IMR-90 (cell line): ENCODE data around the gene SLC4A4. TPM values are rescaled to one million over a fixed set of nuclear protein-coding genes. Genes with fewer than 3 reads are reported as not detected.

Source experiments
- ATAC-seq: fragments of 200-7000 bp; cut with Tn5 transposase; 2 replicates; pipeline ENCODE4 v1.9.1; 2020; ENCODE audit warnings: low read depth, mild to moderate bottlenecking, moderate library complexity
- BruUV-seq: library from RNA; stranded (reverse); fragments of 400-500 nt; replicated peaks from 2 replicates; lab custom pipeline; 2021; lab: Mats Ljungman, UMichigan
- CTCF ChIA-PET: fragments of 300-600 bp; formaldehyde crosslinking; extraction: SDS; loops from one replicate; lab custom pipeline; 2021; ENCODE audit warnings: antibody characterized with exemption; lab: Yijun Ruan, JAX
- POLR2A ChIA-PET: fragments of 300-600 bp; sonication (Branson Sonifier 250); formaldehyde crosslinking; loops from one replicate; lab custom pipeline; 2022; ENCODE audit warnings: antibody characterized with exemption; ENCODE audit not compliant: unreplicated experiment; lab: Charles Lee
- DNase-seq: peaks from one replicate; pipeline ENCODE4 v3.0.0; 2013
- H2AFZ ChIP-seq: replicated peaks from 2 replicates; pipeline ENCODE3; 2013; ENCODE audit warnings: low read length, mild to moderate bottlenecking; ENCODE audit not compliant: poor library complexity
- H2AK5ac ChIP-seq: 2 replicates; pipeline ENCODE4 v1.6.1; 2013; ENCODE audit warnings: low read depth, low read length, inconsistent platforms
- H2AK9ac ChIP-seq: replicated peaks from 2 replicates; pipeline ENCODE3; 2013; ENCODE audit warnings: mild to moderate bottlenecking, low read depth, low read length, moderate library complexity; ENCODE audit not compliant: poor library complexity
- H2BK120ac ChIP-seq: 2 replicates; pipeline ENCODE4 v1.6.1; 2013; ENCODE audit warnings: low read depth, low read length, inconsistent platforms
- H2BK15ac ChIP-seq: 3 replicates; pipeline ENCODE4 v1.6.1; 2013; ENCODE audit warnings: low read depth, low read length, inconsistent platforms
- H2BK20ac ChIP-seq: 2 replicates; pipeline ENCODE4 v1.6.1; 2013; ENCODE audit warnings: low read depth, mild to moderate bottlenecking, inconsistent platforms, low read length, moderate library complexity
- H2BK5ac ChIP-seq: 2 replicates; pipeline ENCODE4 v1.6.1; 2013; ENCODE audit warnings: mild to moderate bottlenecking, low read depth, low read length, inconsistent platforms; ENCODE audit not compliant: poor library complexity, severe bottlenecking
- H3K14ac ChIP-seq: replicated peaks from 2 replicates; pipeline ENCODE4 v1.6.1; 2013; ENCODE audit warnings: low read depth, low read length, inconsistent platforms
- H3K18ac ChIP-seq: 2 replicates; pipeline ENCODE4 v1.6.1; 2013; ENCODE audit warnings: low read depth, low read length, control low read depth
- H3K23ac ChIP-seq: 2 replicates; pipeline ENCODE4 v1.6.1; 2013; ENCODE audit warnings: low read depth, low read length, inconsistent platforms
- H3K27ac ChIP-seq: 2 replicates; pipeline ENCODE4 v1.5.1; 2013; ENCODE audit warnings: mild to moderate bottlenecking, control low read depth, low read length; ENCODE audit not compliant: insufficient read depth
- H3K27me3 ChIP-seq: 2 replicates; pipeline ENCODE4 v1.6.1; 2013; ENCODE audit warnings: low read length; ENCODE audit not compliant: control insufficient read depth, insufficient read depth
- H3K36me3 ChIP-seq: 2 replicates; pipeline ENCODE4 v1.6.1; 2013; ENCODE audit warnings: low read length, mixed read lengths; ENCODE audit not compliant: control insufficient read depth, insufficient read depth
- H3K4ac ChIP-seq: 2 replicates; pipeline ENCODE4 v1.6.1; 2013; ENCODE audit warnings: low read depth, low read length, inconsistent platforms
- H3K4me1 ChIP-seq: 2 replicates; pipeline ENCODE4 v1.6.1; 2013; ENCODE audit warnings: low read length, mixed read lengths; ENCODE audit not compliant: control insufficient read depth, insufficient read depth
- H3K4me2 ChIP-seq: 2 replicates; pipeline ENCODE4 v1.6.1; 2013; ENCODE audit warnings: low read depth, mild to moderate bottlenecking, control low read depth, low read length, moderate library complexity
- H3K4me3 ChIP-seq: 2 replicates; pipeline ENCODE4 v1.5.1; 2013; ENCODE audit warnings: low read depth, mild to moderate bottlenecking, control low read depth, low read length, moderate library complexity; ENCODE audit not compliant: insufficient read depth
- H3K56ac ChIP-seq: 2 replicates; pipeline ENCODE4 v1.6.1; 2013; ENCODE audit warnings: low read length, inconsistent platforms; ENCODE audit not compliant: insufficient read depth; ENCODE audit errors: extremely low read depth
- H3K79me1 ChIP-seq, 2 experiments: 2 replicates each; pipeline ENCODE4 v1.6.1; 2013; ENCODE audit warnings: low read length in 2 of 2, inconsistent platforms in 1 of 2, low read depth in 1 of 2
- H3K9ac ChIP-seq: 2 replicates; pipeline ENCODE4 v1.6.1; 2013; ENCODE audit warnings: low read depth, low read length, control low read depth
- H3K9me1 ChIP-seq: 2 replicates; pipeline ENCODE4 v1.6.1; 2013; ENCODE audit warnings: low read length, inconsistent platforms; ENCODE audit not compliant: insufficient read depth
- H3K9me3 ChIP-seq: 2 replicates; pipeline ENCODE4 v1.6.1; 2013; ENCODE audit warnings: low read length; ENCODE audit not compliant: control insufficient read depth, insufficient read depth
- H4K20me1 ChIP-seq: 2 replicates; pipeline ENCODE4 v1.6.1; 2013; ENCODE audit warnings: low read length, inconsistent platforms; ENCODE audit not compliant: insufficient read depth
- H4K5ac ChIP-seq: 2 replicates; pipeline ENCODE4 v1.6.1; 2013; ENCODE audit warnings: mild to moderate bottlenecking, low read depth, low read length, control low read depth
- H4K8ac ChIP-seq, 2 experiments: 2 replicates each; pipeline ENCODE4 v1.6.1; 2013; ENCODE audit warnings: low read depth in 2 of 2, low read length in 2 of 2, control low read depth in 1 of 2, inconsistent platforms in 1 of 2
- H4K91ac ChIP-seq: 2 replicates; pipeline ENCODE4 v1.6.1; 2013; ENCODE audit warnings: low read depth, low read length, inconsistent platforms; ENCODE audit not compliant: insufficient read depth
- BHLHE40 ChIP-seq: fragments of 150-350 bp; IDR thresholded peaks from 2 replicates; pipeline ENCODE4 v1.6.1; 2016; ENCODE audit warnings: mild to moderate bottlenecking, low read depth, low read length
- CEBPB ChIP-seq: IDR thresholded peaks from 2 replicates; pipeline ENCODE4 v1.6.1; 2012; ENCODE audit warnings: low read depth, low read length, improper control_type of control experiment
- CHD1 ChIP-seq: IDR thresholded peaks from 2 replicates; pipeline ENCODE4 v1.6.1; 2012; ENCODE audit warnings: low read depth, low read length, improper control_type of control experiment
- FOS ChIP-seq: fragments of 150-350 bp; IDR thresholded peaks from 2 replicates; pipeline ENCODE4 v1.6.1; 2016; ENCODE audit warnings: low read depth, low read length
- MAFK ChIP-seq: IDR thresholded peaks from 2 replicates; pipeline ENCODE4 v1.6.1; 2012; ENCODE audit warnings: low read depth, low read length, improper control_type of control experiment
- MAZ ChIP-seq: IDR thresholded peaks from 2 replicates; pipeline ENCODE4 v1.6.1; 2012; ENCODE audit warnings: low read depth, mild to moderate bottlenecking, low read length, improper control_type of control experiment, moderate library complexity, borderline replicate concordance
- MXI1 ChIP-seq: IDR thresholded peaks from 2 replicates; pipeline ENCODE4 v1.6.1; 2012; ENCODE audit warnings: low read depth, mild to moderate bottlenecking, low read length, moderate library complexity, borderline replicate concordance
- NFE2L2 ChIP-seq: fragments of 150-350 bp; IDR thresholded peaks from 2 replicates; pipeline ENCODE4 v1.6.1; 2016; ENCODE audit warnings: low read depth, mild to moderate bottlenecking, low read length
- POLR2A ChIP-seq: IDR thresholded peaks from 2 replicates; pipeline ENCODE4 v1.6.1; 2012; ENCODE audit warnings: mild to moderate bottlenecking, low read depth, low read length
- RAD21 ChIP-seq: IDR thresholded peaks from 2 replicates; pipeline ENCODE4 v1.6.1; 2012; ENCODE audit warnings: low read length, improper control_type of control experiment
- RCOR1 ChIP-seq: IDR thresholded peaks from 2 replicates; pipeline ENCODE4 v1.6.1; 2012; ENCODE audit warnings: mild to moderate bottlenecking, low read length, improper control_type of control experiment; ENCODE audit not compliant: insufficient replicate concordance
- RFX5 ChIP-seq: IDR thresholded peaks from 2 replicates; pipeline ENCODE4 v1.8.0; 2012; ENCODE audit warnings: low read depth, mild to moderate bottlenecking, low read length, moderate library complexity
- SMC3 ChIP-seq: fragments of 150-350 bp; IDR thresholded peaks from 2 replicates; pipeline ENCODE4 v1.6.1; 2016; ENCODE audit warnings: low read depth, mild to moderate bottlenecking, antibody characterized with exemption, low read length, moderate library complexity
- dilution Hi-C: fragments of 300-500 bp; cut with HindIII; formaldehyde crosslinking; loops from one replicate; pipeline ENCODE4 v1.14.3; 2018; ENCODE audit warnings: low sequenced_read_pairs; ENCODE audit not compliant: unreplicated experiment
- in situ Hi-C: fragments of 300-500 bp; cut with MboI; formaldehyde crosslinking; loops from 3 replicates; pipeline ENCODE4 v1.14.3; 2019; ENCODE audit warnings: low sequenced_read_pairs, inconsistent platforms, mixed read lengths
- intact Hi-C: fragments of 100-400 bp; cut with micrococcal nuclease; formaldehyde crosslinking; loops from 2 replicates; pipeline ENCODE4 v1.10.0; 2022
- polyA plus RNA-seq, 3 experiments: library from polyadenylated mRNA; depleted of rRNA; stranded (reverse); fragments of >200 nt; gene quantifications; 2 replicates each; pipeline ENCODE4 v1.2.3, GENCODE V29; 2012; ENCODE audit warnings: low replicate concordance in 1 of 3
- total RNA-seq: library from RNA; depleted of rRNA; stranded (reverse); fragments of >200 nt; gene quantifications from 2 replicates; pipeline ENCODE4 v1.2.3, GENCODE V29; 2012
- TF ChIP-seq, protein P1 (sequence below): fragments of 150-350 bp; IDR thresholded peaks from 2 replicates; pipeline ENCODE4 v1.6.1; 2016; ENCODE audit warnings: low read depth, mild to moderate bottlenecking, low read length, moderate library complexity, borderline replicate concordance
- TF ChIP-seq, protein P2 (sequence below): fragments of 150-350 bp; IDR thresholded peaks from 2 replicates; pipeline ENCODE4 v1.6.1; 2017; ENCODE audit warnings: mild to moderate bottlenecking, antibody characterized with exemption, low read length, low read depth
- TF ChIP-seq, protein P3 (sequence below): conservative IDR thresholded peaks from 2 replicates; pipeline ENCODE4 v1.5.1; 2012; ENCODE audit warnings: mild to moderate bottlenecking, low read depth, low read length, improper control_type of control experiment

Gene SLC4A4
- total and polyA plus RNA-seq, 2 of the 4 experiments (the other 2 are of a cell fraction) = 5.6 to 16.8 TPM

DNA sequence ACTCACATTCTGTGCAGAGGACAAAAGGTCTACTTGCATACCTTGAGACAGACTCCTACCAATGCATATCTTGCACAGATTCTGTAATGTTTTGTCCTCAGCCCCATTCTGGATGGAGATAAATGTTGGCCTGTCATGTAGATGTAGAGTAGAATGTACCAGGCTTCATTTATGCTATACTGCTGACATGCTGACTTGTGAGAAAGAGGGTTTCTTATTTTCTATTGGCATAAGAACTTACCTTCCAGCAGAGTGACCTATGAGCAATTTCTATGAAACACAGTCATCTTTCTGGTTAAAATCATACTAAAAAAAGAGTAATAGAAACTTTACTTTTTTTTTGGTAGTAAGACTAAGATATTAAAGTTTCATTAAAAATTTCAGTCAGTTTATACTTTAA, 17.2 kb downstream of the SLC4A4 start:
- no peak overlapping the region for H2BK5ac ChIP-seq
- no peak overlapping the region for H3K56ac ChIP-seq
- no peak overlapping the region for H3K23ac ChIP-seq
- no peaks in the 10 kb centered on the region for H3K9me3 ChIP-seq
- H3K14ac ChIP-seq = no peak overlapping the region
- H2BK20ac ChIP-seq = no peak overlapping the region
- no peaks in the 10 kb centered on the region for H4K20me1 ChIP-seq
- in situ Hi-C loops (no loop called here), dilution Hi-C loops (no loop called here), intact Hi-C loops (no loop called here)
- H2BK120ac ChIP-seq = no peak overlapping the region
- DNase-seq (no peak), ATAC-seq (no peak)
- H2AK9ac ChIP-seq = no peak overlapping the region
- no peaks in the 10 kb centered on the region for H3K27me3 ChIP-seq
- no peak overlapping the region for H4K8ac ChIP-seq
- H3K9ac ChIP-seq = no peak overlapping the region
- BruUV-seq = no TSS peak
- H4K91ac ChIP-seq = no peak overlapping the region
- H3K4me2 ChIP-seq = no peak overlapping the region
- H2AFZ ChIP-seq = no peak overlapping the region
- CTCF ChIA-PET = interaction anchor here (0.5 kb wide), 1 partner anchor 17 kb away, joined by 3 read pairs; no protein-coding TSS in a partner anchor
- H4K5ac ChIP-seq = no peak overlapping the region
- H3K4me1 ChIP-seq = no peaks in the 10 kb centered on the region
- no peak overlapping the region for H3K18ac ChIP-seq
- TF ChIP-seq RCOR1 (no peak), POLR2A (no peak), NFE2L2 (no peak), MAZ (no peak), CHD1 (no peak), BHLHE40 (no peak), RFX5 (no peak), FOS (no peak), MAFK (no peak), RAD21 (no peak), CEBPB (no peak), MXI1 (no peak), SMC3 (no peak)
- TF ChIP-seq, protein P1, sequence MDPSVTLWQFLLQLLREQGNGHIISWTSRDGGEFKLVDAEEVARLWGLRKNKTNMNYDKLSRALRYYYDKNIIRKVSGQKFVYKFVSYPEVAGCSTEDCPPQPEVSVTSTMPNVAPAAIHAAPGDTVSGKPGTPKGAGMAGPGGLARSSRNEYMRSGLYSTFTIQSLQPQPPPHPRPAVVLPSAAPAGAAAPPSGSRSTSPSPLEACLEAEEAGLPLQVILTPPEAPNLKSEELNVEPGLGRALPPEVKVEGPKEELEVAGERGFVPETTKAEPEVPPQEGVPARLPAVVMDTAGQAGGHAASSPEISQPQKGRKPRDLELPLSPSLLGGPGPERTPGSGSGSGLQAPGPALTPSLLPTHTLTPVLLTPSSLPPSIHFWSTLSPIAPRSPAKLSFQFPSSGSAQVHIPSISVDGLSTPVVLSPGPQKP = no peak
- TF ChIP-seq, protein P2, sequence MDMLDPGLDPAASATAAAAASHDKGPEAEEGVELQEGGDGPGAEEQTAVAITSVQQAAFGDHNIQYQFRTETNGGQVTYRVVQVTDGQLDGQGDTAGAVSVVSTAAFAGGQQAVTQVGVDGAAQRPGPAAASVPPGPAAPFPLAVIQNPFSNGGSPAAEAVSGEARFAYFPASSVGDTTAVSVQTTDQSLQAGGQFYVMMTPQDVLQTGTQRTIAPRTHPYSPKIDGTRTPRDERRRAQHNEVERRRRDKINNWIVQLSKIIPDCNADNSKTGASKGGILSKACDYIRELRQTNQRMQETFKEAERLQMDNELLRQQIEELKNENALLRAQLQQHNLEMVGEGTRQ = no peak
- TF ChIP-seq, protein P3, sequence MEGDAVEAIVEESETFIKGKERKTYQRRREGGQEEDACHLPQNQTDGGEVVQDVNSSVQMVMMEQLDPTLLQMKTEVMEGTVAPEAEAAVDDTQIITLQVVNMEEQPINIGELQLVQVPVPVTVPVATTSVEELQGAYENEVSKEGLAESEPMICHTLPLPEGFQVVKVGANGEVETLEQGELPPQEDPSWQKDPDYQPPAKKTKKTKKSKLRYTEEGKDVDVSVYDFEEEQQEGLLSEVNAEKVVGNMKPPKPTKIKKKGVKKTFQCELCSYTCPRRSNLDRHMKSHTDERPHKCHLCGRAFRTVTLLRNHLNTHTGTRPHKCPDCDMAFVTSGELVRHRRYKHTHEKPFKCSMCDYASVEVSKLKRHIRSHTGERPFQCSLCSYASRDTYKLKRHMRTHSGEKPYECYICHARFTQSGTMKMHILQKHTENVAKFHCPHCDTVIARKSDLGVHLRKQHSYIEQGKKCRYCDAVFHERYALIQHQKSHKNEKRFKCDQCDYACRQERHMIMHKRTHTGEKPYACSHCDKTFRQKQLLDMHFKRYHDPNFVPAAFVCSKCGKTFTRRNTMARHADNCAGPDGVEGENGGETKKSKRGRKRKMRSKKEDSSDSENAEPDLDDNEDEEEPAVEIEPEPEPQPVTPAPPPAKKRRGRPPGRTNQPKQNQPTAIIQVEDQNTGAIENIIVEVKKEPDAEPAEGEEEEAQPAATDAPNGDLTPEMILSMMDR = no peak
- H3K9me1 ChIP-seq = no peaks in the 10 kb centered on the region; the same call in none of the 2 replicates
- no peak overlapping the region for H2AK5ac ChIP-seq
- no peak overlapping the region for H2BK15ac ChIP-seq
- no peak overlapping the region for H3K4me3 ChIP-seq
- peaks cover 34% of the 10 kb centered on the region for H3K36me3 ChIP-seq
- H3K79me1 ChIP-seq = peaks cover 16 to 20% of the 10 kb centered on the region in 2 experiments
- POLR2A ChIA-PET = no interaction called here
- no peak overlapping the region for H3K4ac ChIP-seq
- no peak overlapping the region for H3K27ac ChIP-seq
